Measurements from ENCODE around the gene RGS6.

RGS6 gene

GRCh38 chr14:72512281-72512680 lies 580.1 kb downstream of the RGS6 start:
- Histone ChIP-seq H3K27me3 (peaks cover 6% of the 10 kb centered on the region), H3K4me3 (ENCODE audit: low read depth in 1 of 2, low read length in 1 of 2) (no peak overlapping the region), H3K9me3 (no peaks in the 10 kb centered on the region), H3K36me3 (no peaks in the 10 kb centered on the region), H3K27ac (no peak overlapping the region), H3K4me1 (ENCODE audit: control insufficient read depth in 1 of 2, insufficient read depth in 1 of 2, low read depth in 1 of 2, low read length in 1 of 2) (no peaks in the 10 kb centered on the region)
- no peak for TF ChIP-seq CTCF (IDR thresholded peaks at IDR 0.05)

- no peaks in the 10 kb centered on the region for H3K4me1 ChIP-seq (ENCODE audit: control insufficient read depth in 1 of 2, insufficient read depth in 1 of 2, low read depth in 1 of 2, low read length in 1 of 2)
- TF ChIP-seq CTCF (IDR thresholded peaks at IDR 0.05), result no peak
- no peaks in the 10 kb centered on the region for H3K36me3 ChIP-seq
Observed at GRCh38 chr14:72512925-72513324, 580.7 kb downstream of the RGS6 start.

GRCh38 chr14:72513346-72513745 lies 581.1 kb downstream of the RGS6 start:
- no peak for TF ChIP-seq CTCF (IDR thresholded peaks at IDR 0.05)
- H3K9me3 ChIP-seq, result no peaks in the 10 kb centered on the region
- H3K4me3 ChIP-seq (ENCODE audit: low read depth in 1 of 2, low read length in 1 of 2), result no peak overlapping the region
- H3K27ac ChIP-seq, result no peak overlapping the region
- H3K27me3 ChIP-seq, result peaks cover 12% of the 10 kb centered on the region
- no peaks in the 10 kb centered on the region for H3K36me3 ChIP-seq
- H3K4me1 ChIP-seq (ENCODE audit: control insufficient read depth in 1 of 2, insufficient read depth in 1 of 2, low read depth in 1 of 2, low read length in 1 of 2), result no peaks in the 10 kb centered on the region

More at GRCh38 chr14:72512925-72513324, 580.7 kb downstream of the RGS6 start:
- peaks cover 7% of the 10 kb centered on the region for H3K27me3 ChIP-seq
- H3K27ac ChIP-seq, result no peak overlapping the region
- no peaks in the 10 kb centered on the region for H3K9me3 ChIP-seq
- no peak overlapping the region for H3K4me3 ChIP-seq (ENCODE audit: low read depth in 1 of 2, low read length in 1 of 2)

- no peaks in the 10 kb centered on the region for H3K4me1 ChIP-seq (ENCODE audit: control insufficient read depth in 1 of 2, insufficient read depth in 1 of 2, low read depth in 1 of 2, low read length in 1 of 2)
- no peak for TF ChIP-seq CTCF (IDR thresholded peaks at IDR 0.05)
- no peaks in the 10 kb centered on the region for H3K36me3 ChIP-seq
- H3K9me3 ChIP-seq, result no peaks in the 10 kb centered on the region
- H3K4me3 ChIP-seq (ENCODE audit: low read depth in 1 of 2, low read length in 1 of 2), result no peak overlapping the region
- peaks cover 19% of the 10 kb centered on the region for H3K27me3 ChIP-seq
- H3K27ac ChIP-seq, result no peak overlapping the region
Observed at GRCh38 chr14:72513965-72514659, 581.9 kb downstream of the RGS6 start.

GRCh38 chr14:72514660-72515025 lies 582.4 kb downstream of the RGS6 start:
- Histone ChIP-seq H3K4me1 (ENCODE audit: control insufficient read depth in 1 of 2, insufficient read depth in 1 of 2, low read depth in 1 of 2, low read length in 1 of 2) (no peaks in the 10 kb centered on the region), H3K4me3 (ENCODE audit: low read depth in 1 of 2, low read length in 1 of 2) (no peak overlapping the region)
- no peak for TF ChIP-seq CTCF (IDR thresholded peaks at IDR 0.05)

More at GRCh38 chr14:72514660-72515025, 582.4 kb downstream of the RGS6 start:
- Histone ChIP-seq H3K27ac (no peak overlapping the region), H3K9me3 (no peaks in the 10 kb centered on the region), H3K36me3 (no peaks in the 10 kb centered on the region), H3K27me3 (peaks cover 25% of the 10 kb centered on the region)

Measured in neutrophil (primary cell).